ENCODE results near the gene HADHA.

The HADHA gene

DNA sequence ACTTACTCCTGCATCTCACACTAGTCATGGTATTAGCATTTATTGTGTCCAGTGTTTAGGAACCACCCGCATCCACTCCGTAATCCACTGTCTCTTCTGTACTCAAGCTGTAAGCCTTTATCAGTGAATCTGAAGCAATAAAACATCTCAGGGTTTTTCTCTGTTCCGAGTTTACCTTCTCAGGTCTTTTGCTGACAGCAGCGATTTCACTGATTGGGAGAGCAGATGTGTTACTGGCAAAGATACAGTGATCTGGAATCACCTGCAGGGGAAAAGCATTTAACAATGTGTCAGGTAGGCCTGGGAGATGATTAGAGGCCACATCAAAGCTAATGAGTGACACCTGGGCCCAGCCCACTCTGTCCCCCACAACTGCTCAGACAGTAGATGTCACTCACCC lies 46.9 kb downstream of the HADHA start:
- Histone ChIP-seq H3K9me2 (replicated peaks; ENCODE audit: insufficient read depth, low read length) (no peaks in the 10 kb centered on the region), H2AFZ (ENCODE audit: low read depth, low read length, severe bottlenecking) (no peak overlapping the region), H3K9me3 (ENCODE audit: insufficient read depth, low read length) (0 out of 2 replicates have a peak, but pooled peaks cover 5% of the 10 kb centered on the region), H3K79me2 (ENCODE audit: insufficient read depth, low read length) (no peaks in the 10 kb centered on the region), H3K4me3 (ENCODE audit: insufficient read depth, low read length, poor library complexity, severe bottlenecking) (no peak overlapping the region), H3F3A (ENCODE audit: insufficient read depth) (no peaks in the 10 kb centered on the region), H3K27me3 (ENCODE audit: low read length) (no peaks in the 10 kb centered on the region), H3K9ac (ENCODE audit: low read length) (no peak overlapping the region), H4K20me1 (ENCODE audit: low read depth, low read length) (no peaks in the 10 kb centered on the region), H3K27ac (ENCODE audit: low read depth, low read length) (no peak overlapping the region), H3K36me3 (ENCODE audit: low read length) (peaks cover 41% of the 10 kb centered on the region), H3K4me2 (ENCODE audit: low read depth, low read length, poor library complexity, severe bottlenecking) (no peak overlapping the region)
- no peak for TF ChIP-seq EZH2phosphoT487 (conservative IDR thresholded peaks at IDR 0.05; ENCODE audit: low read length)
- TF ChIP-seq, protein P1, sequence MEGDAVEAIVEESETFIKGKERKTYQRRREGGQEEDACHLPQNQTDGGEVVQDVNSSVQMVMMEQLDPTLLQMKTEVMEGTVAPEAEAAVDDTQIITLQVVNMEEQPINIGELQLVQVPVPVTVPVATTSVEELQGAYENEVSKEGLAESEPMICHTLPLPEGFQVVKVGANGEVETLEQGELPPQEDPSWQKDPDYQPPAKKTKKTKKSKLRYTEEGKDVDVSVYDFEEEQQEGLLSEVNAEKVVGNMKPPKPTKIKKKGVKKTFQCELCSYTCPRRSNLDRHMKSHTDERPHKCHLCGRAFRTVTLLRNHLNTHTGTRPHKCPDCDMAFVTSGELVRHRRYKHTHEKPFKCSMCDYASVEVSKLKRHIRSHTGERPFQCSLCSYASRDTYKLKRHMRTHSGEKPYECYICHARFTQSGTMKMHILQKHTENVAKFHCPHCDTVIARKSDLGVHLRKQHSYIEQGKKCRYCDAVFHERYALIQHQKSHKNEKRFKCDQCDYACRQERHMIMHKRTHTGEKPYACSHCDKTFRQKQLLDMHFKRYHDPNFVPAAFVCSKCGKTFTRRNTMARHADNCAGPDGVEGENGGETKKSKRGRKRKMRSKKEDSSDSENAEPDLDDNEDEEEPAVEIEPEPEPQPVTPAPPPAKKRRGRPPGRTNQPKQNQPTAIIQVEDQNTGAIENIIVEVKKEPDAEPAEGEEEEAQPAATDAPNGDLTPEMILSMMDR (IDR thresholded peaks at IDR 0.05; ENCODE audit: insufficient read depth, low read length, poor library complexity, severe bottlenecking): no peak

DNA sequence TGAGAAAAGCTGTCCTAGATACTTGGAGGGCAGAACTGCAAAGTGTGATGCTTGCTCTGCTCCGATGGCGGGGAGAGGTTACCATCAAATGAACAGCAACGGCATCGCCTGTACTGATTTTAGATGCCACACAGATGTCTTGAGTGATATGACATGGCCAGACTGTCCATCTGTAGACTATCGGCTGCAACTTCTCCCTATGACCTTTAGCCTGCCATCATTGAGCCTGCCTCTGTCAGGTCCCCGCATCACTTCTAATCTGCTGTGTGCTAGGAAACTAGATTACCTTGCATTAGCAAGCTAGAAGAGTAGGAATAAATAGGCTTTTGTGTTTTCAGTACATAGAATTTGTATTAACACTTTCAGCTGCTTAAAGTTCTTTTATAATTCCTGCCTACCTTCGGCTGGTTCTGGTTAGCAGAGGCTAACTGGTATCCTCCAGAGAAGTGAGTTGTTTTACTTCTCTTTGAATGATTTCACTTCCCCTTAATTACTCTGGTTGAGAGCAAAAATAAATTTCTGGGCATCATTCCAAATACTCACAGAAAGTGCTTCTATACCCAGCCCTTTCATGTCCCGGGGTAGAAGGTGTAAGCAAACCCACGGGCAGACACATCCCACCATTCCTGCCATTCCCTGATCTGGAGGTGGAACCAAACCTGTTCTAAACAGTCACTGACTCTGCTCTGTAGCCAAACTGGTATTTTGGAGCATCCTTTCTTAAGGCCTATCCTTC lies 47.6 kb downstream of the HADHA start:
- Histone ChIP-seq H3K9me3 (ENCODE audit: insufficient read depth, low read length) (0 out of 2 replicates have a peak, but pooled peaks cover 5% of the 10 kb centered on the region), H3K4me3 (ENCODE audit: insufficient read depth, low read length, poor library complexity, severe bottlenecking) (no peak overlapping the region), H3K4me2 (ENCODE audit: low read depth, low read length, poor library complexity, severe bottlenecking) (no peak overlapping the region), H4K20me1 (ENCODE audit: low read depth, low read length) (no peaks in the 10 kb centered on the region), H3K9me2 (replicated peaks; ENCODE audit: insufficient read depth, low read length) (no peaks in the 10 kb centered on the region), H3K36me3 (ENCODE audit: low read length) (peaks cover 38% of the 10 kb centered on the region), H3K27ac (ENCODE audit: low read depth, low read length) (no peak overlapping the region), H3K27me3 (ENCODE audit: low read length) (no peaks in the 10 kb centered on the region), H2AFZ (ENCODE audit: low read depth, low read length, severe bottlenecking) (no peak overlapping the region), H3K79me2 (ENCODE audit: insufficient read depth, low read length) (no peaks in the 10 kb centered on the region), H3K9ac (ENCODE audit: low read length) (no peak overlapping the region), H3F3A (ENCODE audit: insufficient read depth) (no peaks in the 10 kb centered on the region)
- TF ChIP-seq EZH2phosphoT487 (conservative IDR thresholded peaks at IDR 0.05; ENCODE audit: low read length): no peak
- TF ChIP-seq, protein P1 (IDR thresholded peaks at IDR 0.05; ENCODE audit: insufficient read depth, low read length, poor library complexity, severe bottlenecking): no peak

DNA sequence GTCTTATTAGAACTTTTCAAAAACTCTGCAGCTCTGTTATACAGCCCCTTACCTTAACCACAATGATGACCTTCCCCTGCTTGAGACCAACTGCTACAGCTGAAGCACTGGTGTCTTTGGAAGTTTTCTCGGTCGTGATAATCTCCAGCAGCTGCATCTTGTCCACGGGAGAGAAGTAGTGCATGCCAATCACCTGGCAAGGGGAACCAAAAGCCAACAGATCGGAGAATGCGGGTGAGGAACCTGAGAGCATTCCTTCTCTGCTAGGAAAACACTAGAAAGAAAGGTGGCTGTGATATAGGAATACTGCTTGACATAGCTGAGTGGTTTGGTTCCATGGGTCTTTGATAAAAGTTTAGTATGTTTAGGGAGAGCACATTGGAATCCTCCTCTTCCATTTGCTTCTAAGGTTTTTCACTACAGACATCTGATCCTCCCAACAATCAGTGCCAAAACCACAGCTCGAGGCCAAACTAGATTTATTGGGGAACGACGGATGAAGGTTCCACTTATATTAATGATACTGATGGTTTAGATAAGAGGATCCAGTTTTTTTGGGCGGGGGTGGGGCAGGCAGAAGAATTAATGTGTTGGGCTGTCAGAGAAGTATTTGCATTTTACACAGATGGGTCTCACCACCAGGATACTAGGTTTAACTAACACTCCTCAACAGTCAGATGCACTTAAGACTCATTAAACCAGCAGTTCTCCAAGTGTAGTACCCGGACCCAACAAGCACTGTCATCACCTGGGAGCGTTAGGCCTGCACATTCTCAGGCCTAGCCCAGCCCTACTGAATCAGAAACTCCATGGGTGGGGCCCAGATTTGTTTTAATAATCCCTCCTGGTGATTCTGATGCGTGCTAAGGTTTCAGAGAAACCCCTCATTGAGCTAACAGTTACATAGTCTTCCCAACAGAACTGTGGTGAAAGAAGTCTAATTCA lies 49.1 kb downstream of the HADHA start:
- Histone ChIP-seq H3K36me3 (ENCODE audit: low read length) (peaks cover 28% of the 10 kb centered on the region), H3K9ac (ENCODE audit: low read length) (no peak overlapping the region), H3K27ac (ENCODE audit: low read depth, low read length) (no peak overlapping the region), H3K9me3 (ENCODE audit: insufficient read depth, low read length) (0 out of 2 replicates have a peak, but pooled peaks cover 5% of the 10 kb centered on the region), H3K4me3 (ENCODE audit: insufficient read depth, low read length, poor library complexity, severe bottlenecking) (no peak overlapping the region), H3K9me2 (replicated peaks; ENCODE audit: insufficient read depth, low read length) (no peaks in the 10 kb centered on the region), H3K4me2 (ENCODE audit: low read depth, low read length, poor library complexity, severe bottlenecking) (no peak overlapping the region), H3F3A (ENCODE audit: insufficient read depth) (no peaks in the 10 kb centered on the region), H3K79me2 (ENCODE audit: insufficient read depth, low read length) (no peaks in the 10 kb centered on the region), H3K27me3 (ENCODE audit: low read length) (no peaks in the 10 kb centered on the region), H4K20me1 (ENCODE audit: low read depth, low read length) (no peaks in the 10 kb centered on the region), H2AFZ (ENCODE audit: low read depth, low read length, severe bottlenecking) (no peak overlapping the region)
- no peak for TF ChIP-seq EZH2phosphoT487 (conservative IDR thresholded peaks at IDR 0.05; ENCODE audit: low read length)
- TF ChIP-seq, protein P1 (IDR thresholded peaks at IDR 0.05; ENCODE audit: insufficient read depth, low read length, poor library complexity, severe bottlenecking): no peak
